HG03520 (cell line): ENCODE results near the gene NFATC2IP.
A peak's percentile ranks its signal among the peaks of the same experiment; 100 is the strongest.
"Not testable (repeated sequence)": the region's sequence is repeated elsewhere in the genome, so short reads cannot be mapped to it uniquely, and the experiment has no call there.

Source experiments
- ATAC-seq: cut with Tn5 transposase; IDR thresholded peaks from one replicate; pipeline ENCODE4 v1.9.1; 2021; ENCODE audit warnings: mild to moderate bottlenecking, moderate library complexity; ENCODE audit not compliant: unreplicated experiment

The NFATC2IP gene

GRCh38 chr16:28964496-28964895 lies 13.8 kb downstream of the NFATC2IP start:
- no peak for ATAC-seq

- ATAC-seq = no peak
These were observed 16.4 kb downstream of the NFATC2IP start for GRCh38 chr16:28967156-28967555.

- ATAC-seq = not testable (repeated sequence)
These were observed 19.0 kb downstream of the NFATC2IP start for GRCh38 chr16:28969696-28970095.

GRCh38 chr16:28974007-28974436 lies 23.3 kb downstream of the NFATC2IP start:
- ATAC-seq = peak; percentile 17

DNA sequence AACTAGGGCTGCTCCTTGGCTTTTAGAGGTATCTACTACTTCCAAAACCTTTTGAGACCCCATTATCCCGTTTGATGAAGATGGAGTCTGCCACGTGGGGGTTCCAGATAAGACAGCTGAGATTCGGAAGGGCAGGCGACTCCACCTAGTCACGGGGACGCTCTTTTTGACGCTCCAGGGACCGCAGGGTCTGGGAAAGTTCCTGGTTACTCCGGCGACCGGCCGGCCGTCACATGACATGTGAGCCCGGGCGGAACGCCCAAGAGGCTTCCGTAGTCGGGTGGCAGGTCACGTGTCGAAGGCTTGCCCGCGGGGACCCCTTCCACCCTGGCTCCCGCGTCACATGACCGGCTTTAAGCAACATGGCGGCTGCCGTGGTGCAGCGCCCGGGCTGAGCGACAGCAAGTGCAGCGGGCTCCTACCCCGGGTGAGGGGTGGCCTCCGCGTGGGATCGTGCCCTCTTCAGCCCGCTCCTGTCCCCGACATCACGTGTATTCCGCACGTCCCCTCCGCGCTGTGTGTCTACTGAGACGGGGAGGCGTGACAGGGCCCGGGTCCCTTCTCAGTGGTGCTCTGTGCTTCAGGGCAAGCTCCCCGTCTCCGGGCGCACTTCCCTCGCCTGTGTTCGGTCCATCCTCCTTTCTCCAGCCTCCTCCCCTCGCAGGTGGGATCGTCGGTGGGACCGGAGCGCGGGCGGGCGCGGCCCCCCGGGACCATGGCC lies 23.9 kb downstream of the NFATC2IP start, which contains the start of gene SPNS1:
Gene SPNS1, plus strand, starts transcription at position 342 of the 721 bp plus-strand sequence. Its CDS starts 374 bp downstream, at position 716.
- ATAC-seq = peak; percentile 74

- ATAC-seq = no peak
These were observed 24.4 kb downstream of the NFATC2IP start for GRCh38 chr16:28975158-28975599.

DNA sequence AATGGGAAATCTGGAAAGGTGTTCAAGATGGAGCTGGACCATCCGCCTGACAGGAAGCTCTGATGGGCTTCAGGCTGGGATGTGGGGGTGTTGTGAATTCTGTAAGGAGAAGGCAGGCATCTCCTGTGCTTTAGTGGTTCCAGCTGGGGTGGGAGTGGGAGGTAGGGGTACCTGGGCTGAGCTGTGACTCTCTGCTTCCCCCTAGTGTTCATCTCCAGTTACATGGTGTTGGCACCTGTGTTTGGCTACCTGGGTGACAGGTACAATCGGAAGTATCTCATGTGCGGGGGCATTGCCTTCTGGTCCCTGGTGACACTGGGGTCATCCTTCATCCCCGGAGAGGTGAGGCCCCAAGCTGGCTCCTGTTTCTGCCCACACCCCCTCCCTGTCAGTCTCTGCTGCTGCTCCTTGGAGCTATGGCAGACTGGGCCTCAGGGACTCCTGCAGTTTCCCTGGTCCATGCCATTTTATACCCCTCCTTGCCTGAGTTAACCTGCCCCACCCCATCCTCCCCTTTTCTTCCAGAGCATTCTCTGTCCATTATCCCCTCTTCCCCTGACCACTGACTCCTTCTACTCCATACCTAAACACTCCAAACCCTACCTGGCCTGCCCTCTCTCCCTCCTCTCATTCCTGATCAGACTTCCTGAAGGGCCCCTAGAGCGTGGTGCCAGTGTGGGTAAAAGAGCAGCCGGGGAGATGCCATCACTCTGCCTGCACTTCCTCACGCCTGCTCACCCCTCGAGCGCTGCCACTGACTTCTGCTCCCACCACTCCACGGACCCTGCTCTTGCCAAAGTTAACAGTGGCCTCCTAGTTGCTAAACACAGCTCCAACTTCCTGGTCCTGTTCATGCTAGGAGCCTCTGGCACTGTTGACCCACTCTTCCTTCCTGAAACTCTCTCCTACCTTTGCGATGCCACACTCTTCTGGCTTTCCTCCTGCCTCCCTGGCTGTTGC lies 27.2 kb downstream of the NFATC2IP start:
- no peak for ATAC-seq

- not testable (repeated sequence) for ATAC-seq
These were observed 29.6 kb downstream of the NFATC2IP start for GRCh38 chr16:28980330-28980729.

- no peak for ATAC-seq
These were observed 30.2 kb downstream of the NFATC2IP start for GRCh38 chr16:28980929-28981328.

DNA sequence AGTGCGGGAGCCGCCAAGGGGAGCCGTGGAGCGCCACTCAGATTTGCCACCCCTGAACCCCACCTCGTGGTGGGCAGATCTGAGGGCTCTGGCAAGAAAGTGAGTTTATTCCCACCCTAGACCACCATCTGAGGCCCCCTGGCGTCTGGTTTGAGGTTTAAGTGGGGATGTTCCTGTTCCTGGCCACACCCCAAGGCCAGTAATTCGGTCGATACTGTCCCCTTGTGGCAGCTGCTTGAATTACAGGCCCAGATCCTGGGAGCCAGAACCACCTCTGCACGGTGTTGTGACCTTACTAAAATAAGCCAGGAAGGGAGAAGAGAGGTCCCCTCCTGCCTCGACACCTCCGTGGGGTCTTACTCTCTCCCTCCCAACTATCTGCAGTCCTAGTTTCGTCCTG lies 30.8 kb downstream of the NFATC2IP start:
- ATAC-seq = no peak

DNA sequence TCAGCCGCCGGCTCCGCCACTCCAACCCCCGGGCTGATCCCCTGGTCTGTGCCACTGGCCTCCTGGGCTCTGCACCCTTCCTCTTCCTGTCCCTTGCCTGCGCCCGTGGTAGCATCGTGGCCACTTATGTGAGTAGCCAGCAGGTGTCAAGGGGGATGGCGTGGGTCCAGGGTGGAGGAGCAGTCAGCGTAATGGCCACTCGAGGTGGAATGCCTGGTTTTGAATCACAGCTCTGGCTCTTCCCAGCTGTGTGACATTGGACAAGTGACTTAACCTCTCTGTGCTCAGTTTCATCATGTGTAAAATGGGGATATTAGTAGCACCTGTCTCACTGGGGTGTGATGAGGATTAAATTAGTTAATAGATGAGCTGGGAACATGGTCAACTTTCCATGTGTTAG lies 31.7 kb downstream of the NFATC2IP start:
- ATAC-seq = no peak

GRCh38 chr16:28982949-28983348 lies 32.2 kb downstream of the NFATC2IP start:
- ATAC-seq = no peak

DNA sequence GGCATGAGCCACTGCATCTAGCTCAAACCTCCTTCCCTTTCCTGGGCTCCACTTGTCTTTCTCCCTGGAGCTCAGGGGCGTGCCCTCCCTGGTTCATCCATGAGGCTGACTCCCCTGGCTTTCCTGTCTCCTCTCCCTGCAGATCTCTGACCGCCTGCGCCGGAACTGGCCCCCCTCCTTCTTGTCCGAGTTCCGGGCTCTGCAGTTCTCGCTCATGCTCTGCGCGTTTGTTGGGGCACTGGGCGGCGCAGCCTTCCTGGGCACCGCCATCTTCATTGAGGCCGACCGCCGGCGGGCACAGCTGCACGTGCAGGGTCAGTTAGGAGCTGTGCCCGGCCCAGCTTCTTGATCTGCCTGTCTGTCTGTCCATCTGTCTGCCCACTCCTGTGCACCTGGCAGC lies 32.9 kb downstream of the NFATC2IP start:
- ATAC-seq = no peak

GRCh38 chr16:28984091-28984490 lies 33.4 kb downstream of the NFATC2IP start:
- ATAC-seq = no peak

- no peak for ATAC-seq
These were observed 33.9 kb downstream of the NFATC2IP start, which contains the start of gene LAT for GRCh38 chr16:28984619-28985135. Gene LAT (plus strand): TSS chr16:28985052. CDS start chr16:28985418, 366 bp downstream.

GRCh38 chr16:28985211-28986041 lies 34.7 kb downstream of the NFATC2IP start:
- ATAC-seq = no peak

DNA sequence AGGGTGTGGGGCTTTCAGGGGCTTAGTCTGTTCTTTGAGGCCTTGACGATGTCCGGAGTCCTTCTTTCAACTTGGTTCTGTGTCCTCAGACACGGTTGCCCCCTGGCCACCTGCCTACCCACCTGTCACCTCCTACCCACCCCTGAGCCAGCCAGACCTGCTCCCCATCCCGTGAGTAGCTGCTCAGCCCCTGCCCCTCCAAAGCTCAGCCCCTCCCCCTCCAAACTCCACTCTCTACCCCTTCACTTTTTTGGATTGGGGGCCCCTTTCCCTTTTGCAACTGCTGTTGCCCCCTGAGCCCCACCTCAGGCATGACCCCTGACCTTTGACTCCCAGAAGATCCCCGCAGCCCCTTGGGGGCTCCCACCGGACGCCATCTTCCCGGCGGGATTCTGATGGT lies 35.3 kb downstream of the NFATC2IP start:
- no peak for ATAC-seq

DNA sequence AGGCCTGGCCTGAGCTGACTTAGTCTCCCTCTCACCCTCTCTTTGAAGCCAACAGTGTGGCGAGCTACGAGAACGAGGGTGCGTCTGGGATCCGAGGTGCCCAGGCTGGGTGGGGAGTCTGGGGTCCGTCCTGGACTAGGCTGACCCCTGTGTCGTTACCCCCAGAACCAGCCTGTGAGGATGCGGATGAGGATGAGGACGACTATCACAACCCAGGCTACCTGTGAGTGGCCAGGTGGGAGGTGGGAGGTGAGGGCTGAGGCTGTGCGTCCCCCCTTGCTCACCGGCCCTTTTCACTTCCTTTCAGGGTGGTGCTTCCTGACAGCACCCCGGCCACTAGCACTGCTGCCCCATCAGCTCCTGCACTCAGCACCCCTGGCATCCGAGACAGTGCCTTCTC lies 35.8 kb downstream of the NFATC2IP start:
- no peak for ATAC-seq

DNA sequence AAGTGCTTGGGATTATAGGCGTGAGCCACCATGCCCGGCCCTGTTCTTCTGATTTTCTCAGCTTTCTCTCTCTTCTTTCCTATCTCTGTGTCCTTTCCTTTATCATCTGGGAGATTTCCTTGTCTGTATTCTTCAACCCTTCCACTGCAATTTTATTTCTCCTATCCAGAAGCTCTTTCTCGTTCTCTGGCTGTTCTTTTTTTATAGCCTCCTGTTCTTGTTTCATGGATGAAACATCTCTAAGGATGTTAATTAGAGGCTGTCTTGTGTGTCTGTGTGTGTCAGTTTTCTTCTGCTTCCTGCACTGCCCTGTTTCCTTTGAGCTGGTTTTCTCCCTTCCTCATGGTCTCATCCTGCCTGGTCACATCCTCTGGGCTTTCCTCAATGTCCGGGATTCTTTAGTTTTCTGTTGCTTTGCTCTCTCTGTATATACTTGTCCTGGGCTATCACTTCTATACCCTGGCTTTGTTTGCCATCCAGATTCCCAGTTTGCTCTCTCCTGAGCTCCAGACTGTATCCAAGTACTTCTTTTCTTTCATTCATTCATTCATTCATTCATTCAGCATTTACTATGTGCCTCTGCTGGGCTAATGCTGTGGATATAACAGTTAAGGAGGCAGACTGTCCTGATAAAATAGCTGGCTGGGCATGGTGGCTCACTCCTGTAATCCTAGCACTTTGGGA lies 36.6 kb downstream of the NFATC2IP start:
- no peak for ATAC-seq

DNA sequence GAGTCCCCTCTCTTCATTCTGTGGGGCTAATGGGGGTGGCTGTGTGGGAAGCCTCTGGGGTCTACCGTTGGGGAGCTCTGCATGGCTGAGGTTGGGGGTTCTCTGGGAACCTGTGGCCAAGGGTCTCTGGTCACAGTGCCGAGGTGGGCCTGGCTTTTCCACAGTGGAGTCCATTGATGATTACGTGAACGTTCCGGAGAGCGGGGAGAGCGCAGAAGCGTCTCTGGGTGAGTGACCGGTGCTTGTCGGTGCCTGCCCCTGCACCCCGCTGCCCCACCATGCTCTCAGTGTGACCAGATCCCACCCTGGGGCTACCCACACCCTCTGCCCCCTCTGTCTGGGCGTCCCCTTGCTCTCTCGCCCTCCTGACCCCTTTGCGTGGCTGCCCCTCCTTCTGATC lies 38.6 kb downstream of the NFATC2IP start:
- no peak for ATAC-seq
